GM12891 (cell line): ENCODE results near the gene FNDC10. TPM values are rescaled to one million over a fixed set of nuclear protein-coding genes. Genes with fewer than 3 reads are reported as not detected.
"Not testable (repeated sequence)": the region's sequence is repeated elsewhere in the genome, so short reads cannot be mapped to it uniquely, and the experiment has no call there.

ENCODE experiments used
- DNase-seq: peaks from one replicate; pipeline ENCODE4 v3.0.0; 2011; ENCODE audit warnings: low spot score; ENCODE audit not compliant: insufficient read length
- FAIRE-seq: peaks from 2 replicates; lab custom pipeline; 2011; peaks lifted over from hg19 to GRCh38; lab: Jason Lieb, UNC
- PAX5 ChIP-seq: IDR thresholded peaks from 2 replicates; pipeline ENCODE4 v1.6.1; 2011; ENCODE audit warnings: low read length, moderate library complexity, mild to moderate bottlenecking; ENCODE audit not compliant: insufficient read depth, severe bottlenecking
- POLR2A ChIP-seq: IDR thresholded peaks from 2 replicates; pipeline ENCODE4 v1.6.1; 2011; ENCODE audit warnings: low read depth, low read length, control low read depth
- POLR2AphosphoS5 ChIP-seq: IDR thresholded peaks from 2 replicates; pipeline ENCODE4 v1.6.1; 2011; ENCODE audit warnings: low read depth, low read length, control low read depth
- POU2F2 ChIP-seq: IDR thresholded peaks from 2 replicates; pipeline ENCODE4 v1.6.1; 2011; ENCODE audit warnings: low read depth, mild to moderate bottlenecking, control low read depth, low read length, moderate library complexity
- SPI1 ChIP-seq: IDR thresholded peaks from 2 replicates; pipeline ENCODE4 v1.6.1; 2011; ENCODE audit warnings: low read depth, low read length, control low read depth
- TAF1 ChIP-seq: IDR thresholded peaks from 2 replicates; pipeline ENCODE4 v1.6.1; 2011; ENCODE audit warnings: low read depth, low read length, control low read depth
- polyA plus RNA-seq: library from polyadenylated mRNA; unstranded; fragments of >200 nt; gene quantifications from one replicate; pipeline ENCODE4 v1.2.1, GENCODE V29; 2012; ENCODE audit warnings: low read depth, missing spikeins, inconsistent platforms; ENCODE audit not compliant: missing spikeins

The FNDC10 gene
- 1.1 TPM for polyA plus RNA-seq

DNA sequence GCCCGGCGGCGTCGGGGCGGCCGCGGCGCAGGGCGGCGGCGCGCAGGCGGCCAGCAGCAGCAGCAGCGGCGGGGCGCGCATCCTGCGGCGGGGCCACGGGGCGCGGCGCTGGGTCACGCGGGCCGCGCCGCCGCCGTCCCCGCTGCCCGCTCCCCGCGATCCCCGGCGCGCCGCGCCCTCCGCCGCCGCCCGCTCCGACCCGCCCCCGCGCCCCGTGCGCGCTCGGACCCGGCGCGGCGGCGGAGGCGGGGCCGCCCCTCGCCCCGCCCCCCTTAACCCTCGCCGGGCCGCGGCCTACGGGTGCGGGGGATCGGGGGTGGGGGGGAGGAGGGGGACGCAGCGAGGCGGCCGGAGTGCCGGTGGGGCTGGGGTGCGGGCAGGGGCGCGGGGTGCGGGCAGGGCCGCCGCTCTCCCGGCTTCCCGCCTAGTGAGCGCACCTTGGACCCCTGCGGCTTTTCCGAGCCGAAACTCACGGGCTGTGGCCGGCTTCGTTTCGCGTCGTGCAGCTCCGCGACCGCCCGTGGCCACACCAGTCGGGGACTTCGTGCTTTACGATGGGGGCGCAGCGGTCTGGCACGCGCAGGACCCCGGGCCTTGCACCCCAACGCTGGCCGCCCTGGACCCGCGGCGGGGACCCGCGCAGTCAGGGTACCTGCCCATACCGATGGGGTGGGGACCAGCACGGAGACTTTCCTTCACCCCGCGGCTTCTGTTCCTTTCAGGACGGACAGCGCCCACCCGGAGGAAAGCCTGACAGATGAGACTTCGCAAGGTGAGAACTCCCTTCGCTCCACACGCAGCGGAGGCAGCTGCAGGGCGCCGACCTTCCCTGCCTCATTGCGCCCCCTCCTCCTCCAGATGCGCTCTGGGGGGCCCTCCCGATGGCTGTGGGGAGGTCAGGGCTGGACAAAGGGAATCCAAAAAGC, at the start of gene FNDC10:
Gene FNDC10 (minus strand): TSS at position 201 of the 926 bp plus-strand sequence. CDS start 120 bp downstream, at position 81.
- DNase-seq (peak; percentile 41), FAIRE-seq (peak; percentile 68)
- no peak for TF ChIP-seq POLR2A
- no peak for TF ChIP-seq SPI1
- TF ChIP-seq PAX5 = no peak
- no peak for TF ChIP-seq POLR2AphosphoS5
- no peak for TF ChIP-seq POU2F2
- TF ChIP-seq TAF1 = no peak

DNA sequence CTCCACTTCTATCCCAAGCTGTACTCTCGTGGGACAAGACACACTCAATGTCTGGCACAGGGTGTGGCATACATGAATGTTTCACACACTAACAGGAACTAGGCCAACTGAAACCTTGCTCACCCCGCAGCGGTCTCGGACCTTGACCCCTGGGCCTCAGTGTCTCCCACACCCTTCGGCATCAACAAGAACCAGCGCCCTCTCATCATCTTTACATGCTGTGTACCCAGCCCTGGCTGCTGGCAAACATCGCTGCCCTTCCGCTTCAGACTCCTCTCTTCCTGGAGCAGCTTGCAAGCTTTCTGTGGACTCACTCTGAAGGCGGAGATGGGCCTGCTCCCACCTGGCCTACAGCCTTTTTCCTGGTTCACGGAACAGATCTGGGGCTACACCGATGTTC, 48.3 kb upstream of the FNDC10 start:
- FAIRE-seq, DNase-seq: not testable (repeated sequence)

DNA sequence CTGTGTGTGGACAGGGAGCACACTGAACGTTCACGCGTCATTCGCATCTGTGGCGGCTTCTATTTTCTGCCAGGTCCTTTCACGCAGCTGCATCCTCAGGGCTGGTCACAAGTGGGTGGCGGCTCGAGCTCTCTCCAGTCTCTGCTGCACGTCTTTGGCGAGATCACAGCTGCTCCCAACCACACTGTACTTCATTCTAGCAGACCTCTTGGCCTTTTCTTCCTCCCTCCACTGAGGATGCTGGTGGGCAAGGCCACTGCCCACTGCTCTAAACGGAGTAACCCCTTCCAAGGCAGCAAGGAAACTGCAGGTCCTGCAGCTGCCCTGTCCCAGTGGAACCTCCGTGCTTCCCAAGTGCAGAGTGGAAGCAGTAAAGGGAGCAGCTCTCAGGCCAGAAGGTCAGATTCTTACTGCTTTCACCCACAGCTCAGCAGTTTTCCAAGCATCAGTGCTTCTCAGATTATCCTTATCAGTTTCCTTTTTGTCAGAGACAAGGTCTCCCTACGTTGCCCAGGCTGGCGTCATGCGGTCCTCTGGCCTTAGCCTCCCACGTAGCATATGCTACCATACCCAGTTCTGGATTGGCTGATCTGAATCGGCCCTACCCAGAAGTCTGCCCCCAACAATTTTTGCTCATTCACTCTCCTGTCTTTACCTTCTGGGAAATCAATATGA, 47.8 kb upstream of the FNDC10 start:
- DNase-seq, FAIRE-seq: not testable (repeated sequence)

DNA sequence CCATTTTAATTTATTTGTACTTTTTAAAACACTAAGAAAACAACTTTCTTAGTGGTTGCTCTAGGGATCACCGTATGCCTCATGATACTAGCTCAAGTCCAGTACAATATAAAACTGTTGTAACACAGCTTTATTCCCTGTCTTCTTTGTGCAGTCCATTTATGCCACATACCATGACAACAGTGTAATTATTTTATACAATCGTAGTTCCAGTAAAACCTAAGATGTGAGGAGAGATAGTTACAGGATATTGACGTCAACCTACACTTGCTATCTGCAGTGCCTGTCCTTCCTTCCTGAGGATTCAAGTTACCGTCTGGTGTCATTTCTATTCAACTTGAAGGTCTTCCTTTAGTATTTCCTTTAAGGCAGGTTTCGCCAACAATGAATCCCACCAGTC, 46.4 kb upstream of the FNDC10 start:
- FAIRE-seq = peak; percentile 81
- not testable (repeated sequence) for DNase-seq

DNA sequence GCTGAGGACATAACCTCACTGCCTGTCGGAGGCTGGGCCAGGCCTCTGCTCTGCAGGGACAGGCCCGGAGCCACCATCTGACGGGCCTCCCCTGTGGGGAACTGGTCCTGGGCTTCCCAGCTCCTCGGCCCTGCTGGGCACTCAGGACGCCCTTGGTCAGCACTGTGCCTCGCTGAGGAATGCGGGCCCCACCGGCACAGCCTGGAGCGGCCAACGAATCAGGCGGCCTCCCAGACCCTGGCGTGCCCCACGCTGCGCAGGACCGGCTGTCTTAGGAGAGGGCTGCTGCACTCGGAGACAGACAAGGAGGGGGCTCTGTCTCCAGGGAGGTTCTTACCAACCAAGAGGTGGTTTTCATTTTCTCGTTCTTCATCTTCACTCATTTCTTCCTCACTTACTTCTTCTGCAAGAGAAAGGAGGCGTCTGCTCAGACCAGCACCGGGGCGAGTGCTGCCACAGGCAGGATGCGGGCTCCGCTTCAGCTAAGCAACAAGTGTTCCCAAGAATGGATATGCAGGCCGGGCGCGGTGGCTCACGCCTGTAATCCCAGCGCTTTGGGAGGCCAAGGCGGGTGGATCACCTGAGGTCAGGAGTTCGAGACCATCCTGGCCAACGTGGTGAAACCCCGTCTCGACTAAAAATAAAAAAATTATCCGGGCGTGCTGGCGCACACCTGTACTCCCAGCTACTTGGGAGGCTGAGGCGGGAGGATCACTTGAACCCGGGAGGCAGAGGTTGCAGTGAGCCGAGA, 41.0 kb upstream of the FNDC10 start:
- DNase-seq, FAIRE-seq: not testable (repeated sequence)

DNA sequence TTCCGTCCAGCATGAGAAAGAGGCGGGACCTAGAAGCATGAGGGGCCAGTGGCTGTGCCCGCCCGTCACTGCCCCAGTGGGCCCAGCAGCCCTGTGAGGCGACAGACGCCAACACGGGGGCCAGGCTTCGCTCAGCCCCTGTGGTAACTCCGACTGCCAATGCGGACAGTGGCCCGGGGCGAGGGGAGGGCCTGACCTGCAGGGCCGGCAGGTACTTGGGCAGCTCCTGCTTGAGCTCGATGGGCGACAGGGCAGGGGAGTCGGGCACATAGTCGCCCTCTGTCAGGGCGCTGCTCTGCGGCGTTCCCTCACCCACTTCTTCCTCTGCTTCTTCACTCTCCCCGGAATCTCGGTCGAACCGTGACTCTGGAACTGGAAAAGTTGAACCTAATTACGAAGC, 40.1 kb upstream of the FNDC10 start:
- not testable (repeated sequence) for FAIRE-seq, DNase-seq

DNA sequence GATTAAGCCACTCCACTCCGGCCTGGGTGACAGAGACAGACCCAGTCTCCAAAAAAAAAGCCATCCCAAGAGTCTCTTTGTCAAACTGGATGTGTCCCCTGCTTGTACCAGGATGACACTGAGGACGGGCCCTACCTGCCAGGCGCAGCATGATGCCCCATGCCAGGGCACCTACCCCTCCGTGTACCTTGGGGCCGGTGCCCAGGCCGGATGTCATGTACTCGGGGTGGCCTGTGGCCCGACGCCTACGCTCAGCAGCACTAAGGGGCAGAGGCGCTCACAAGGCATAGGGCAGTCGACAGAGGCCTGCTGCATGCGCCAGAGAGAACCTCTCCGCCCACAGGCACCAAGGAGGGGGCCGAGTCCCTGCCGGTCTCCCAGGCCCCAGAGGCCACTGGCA, 39.4 kb upstream of the FNDC10 start:
- not testable (repeated sequence) for FAIRE-seq

DNA sequence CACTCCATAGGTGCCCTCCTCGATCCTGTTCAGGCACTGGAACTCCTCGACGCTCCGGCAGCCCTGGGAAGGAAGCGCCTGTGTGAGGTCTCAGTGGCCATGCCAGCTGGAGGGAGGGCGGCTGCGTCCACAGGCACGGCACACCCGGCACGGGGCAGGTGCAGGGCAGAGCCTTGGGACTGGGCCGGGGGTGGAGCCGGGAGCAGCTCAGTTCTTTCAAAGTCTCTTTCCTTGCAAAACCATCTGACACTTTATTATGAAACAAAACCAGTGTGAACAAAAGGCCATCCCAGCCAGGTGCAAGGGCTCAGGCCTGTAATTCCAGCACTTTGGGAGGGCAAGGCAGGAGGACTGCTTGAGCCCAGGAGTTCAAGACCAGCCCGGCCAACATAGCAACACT, 38.6 kb upstream of the FNDC10 start:
- not testable (repeated sequence) for FAIRE-seq

More for the DNA sequence above, 39.4 kb upstream of the FNDC10 start:
- not testable (repeated sequence) for DNase-seq

DNA sequence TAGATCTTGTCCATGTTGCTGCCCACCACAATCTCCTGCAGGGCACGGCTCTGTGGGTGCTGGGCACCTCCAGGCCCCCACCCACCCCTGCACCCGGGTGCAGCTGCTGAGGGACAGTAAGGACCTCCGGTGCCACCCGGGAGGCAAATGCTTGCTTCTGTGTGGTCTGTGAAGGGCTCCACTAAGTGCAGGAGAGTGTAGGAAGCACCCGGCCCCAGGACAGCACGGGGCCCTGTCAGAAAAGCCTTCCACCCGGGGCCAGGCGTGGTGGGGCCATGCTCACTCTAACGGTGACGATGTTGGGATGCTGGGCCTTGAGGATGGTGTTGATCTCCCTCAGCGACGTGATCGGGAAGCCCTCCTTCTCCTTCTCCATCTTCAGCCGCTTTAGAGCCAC, 37.5 kb upstream of the FNDC10 start:
- not testable (repeated sequence) for FAIRE-seq

More for the DNA sequence above, 38.6 kb upstream of the FNDC10 start:
- DNase-seq = not testable (repeated sequence)

DNA sequence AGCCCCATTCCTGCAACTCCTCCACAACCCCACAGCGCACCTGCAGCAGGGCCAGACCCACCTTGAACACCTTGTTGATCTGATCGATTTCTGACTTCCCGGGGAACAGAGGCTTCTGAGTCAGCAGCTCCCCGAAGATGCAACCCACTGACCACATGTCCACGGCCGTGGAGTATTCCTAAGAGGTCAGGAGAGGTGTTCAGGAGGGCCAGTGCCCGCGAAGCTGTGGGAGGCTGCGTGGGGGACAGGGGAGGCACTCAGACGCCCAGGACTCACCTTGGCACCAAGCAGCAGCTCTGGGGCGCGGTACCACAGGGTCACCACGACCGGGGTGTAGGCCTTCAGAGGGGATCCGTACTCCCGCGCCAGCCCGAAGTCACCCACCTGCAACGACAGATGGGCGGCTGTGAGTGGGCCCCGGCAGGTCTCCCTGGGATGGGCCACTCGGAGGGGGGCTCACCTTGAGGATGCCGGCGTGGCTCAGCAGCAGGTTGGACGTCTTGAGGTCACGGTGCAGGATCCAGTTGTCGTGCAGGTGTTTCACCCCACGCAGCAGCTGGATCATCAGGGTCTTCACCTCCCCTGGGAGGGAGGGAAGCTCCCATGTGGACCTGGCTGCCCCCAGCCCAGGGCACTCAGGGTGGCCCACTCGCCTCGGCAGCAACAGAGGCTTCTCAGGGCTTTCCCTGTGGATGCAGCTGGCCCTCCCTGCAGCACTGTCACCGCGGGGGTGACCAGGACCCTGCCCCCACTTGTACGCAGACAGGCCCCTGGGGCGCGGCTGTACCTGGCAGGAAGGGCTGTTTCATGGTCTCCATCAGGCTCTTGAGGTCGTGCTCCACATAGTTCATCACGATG, 36.9 kb upstream of the FNDC10 start:
- not testable (repeated sequence) for FAIRE-seq, DNase-seq

More for the DNA sequence above, 37.5 kb upstream of the FNDC10 start:
- DNase-seq = not testable (repeated sequence)

DNA sequence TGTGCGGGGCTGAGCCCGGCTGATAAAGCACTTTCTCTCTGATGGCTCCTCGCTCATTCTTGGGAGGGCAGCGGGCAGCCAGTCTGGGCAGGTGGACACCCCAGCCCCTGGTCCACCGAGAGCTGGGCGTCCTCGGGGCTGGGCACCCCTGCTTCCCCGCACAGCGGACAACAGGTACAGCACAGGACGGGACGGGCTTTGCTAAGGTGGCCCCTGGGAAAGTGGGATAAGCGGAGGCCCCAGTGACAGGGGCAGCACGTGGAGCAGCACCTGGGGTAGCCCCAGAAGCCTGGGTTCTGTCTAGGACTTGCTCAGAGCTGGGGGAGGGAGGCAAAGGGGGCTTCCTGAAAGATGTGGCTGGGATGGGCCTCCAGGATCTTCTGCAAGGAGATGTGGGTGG, 34.7 kb upstream of the FNDC10 start:
- not testable (repeated sequence) for DNase-seq, FAIRE-seq

DNA sequence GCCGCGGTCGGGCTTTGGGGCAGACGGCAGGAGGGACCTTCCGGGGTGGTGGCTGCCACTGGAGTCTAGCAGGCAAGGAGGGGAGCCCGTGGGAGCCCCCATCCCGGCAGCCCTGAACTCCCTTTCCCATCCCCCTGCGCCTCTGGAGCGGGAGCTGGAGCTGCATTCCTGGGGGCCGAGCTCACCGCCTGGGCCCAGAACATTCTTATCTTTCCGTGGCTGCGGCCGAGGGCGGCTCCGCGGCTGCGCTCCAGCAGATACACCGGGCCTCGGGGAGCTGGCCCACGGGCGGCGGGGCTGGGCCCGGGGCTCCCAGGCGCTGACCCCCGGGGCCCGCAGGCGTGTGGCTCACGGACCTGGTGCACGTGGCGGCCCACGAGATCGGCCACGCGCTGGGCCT, 33.5 kb upstream of the FNDC10 start:
- FAIRE-seq = peak; percentile 55
- not testable (repeated sequence) for DNase-seq
